Iris pigment epithelial cell (primary cell): ENCODE data around the gene DAB2.

Experiments
- DNase-seq: peaks from one replicate; pipeline ENCODE4 v3.0.0-alpha.2; 2011; ENCODE audit warnings: low read depth

Gene DAB2

GRCh38 chr5:39424736-39425637 is at the start of gene DAB2:
Gene DAB2, minus strand, starts transcription at chr5:39424980. Its CDS starts 30,660 bp downstream, at chr5:39394320.
- DNase-seq: peak; percentile 96

GRCh38 chr5:39473156-39473775 is 48.5 kb upstream of the DAB2 start:
- peak; percentile 71 for DNase-seq

GRCh38 chr5:39471836-39472508 is 47.2 kb upstream of the DAB2 start:
- no peak for DNase-seq

GRCh38 chr5:39470811-39471210 is 46.0 kb upstream of the DAB2 start:
- no peak for DNase-seq

GRCh38 chr5:39469777-39470415 is 45.1 kb upstream of the DAB2 start:
- no peak for DNase-seq

GRCh38 chr5:39469176-39469575 is 44.4 kb upstream of the DAB2 start:
- no peak for DNase-seq

GRCh38 chr5:39466846-39467245 is 42.1 kb upstream of the DAB2 start:
- no peak for DNase-seq

- no peak for DNase-seq
Measured at GRCh38 chr5:39465843-39466242, 41.1 kb upstream of the DAB2 start.

- no peak for DNase-seq
Measured at GRCh38 chr5:39465097-39465496, 40.3 kb upstream of the DAB2 start.

GRCh38 chr5:39464088-39464487 is 39.3 kb upstream of the DAB2 start:
- no peak for DNase-seq

GRCh38 chr5:39462211-39462610 is 37.4 kb upstream of the DAB2 start:
- DNase-seq: no peak

GRCh38 chr5:39461007-39461682 is 36.4 kb upstream of the DAB2 start:
- DNase-seq: no peak

- no peak for DNase-seq
Measured at GRCh38 chr5:39459907-39460306, 35.1 kb upstream of the DAB2 start.

- peak; percentile 53 for DNase-seq
Measured at GRCh38 chr5:39459071-39459470, 34.3 kb upstream of the DAB2 start.

- DNase-seq: no peak
Measured at GRCh38 chr5:39455645-39456044, 30.9 kb upstream of the DAB2 start.

- no peak for DNase-seq
Measured at GRCh38 chr5:39453606-39454005, 28.8 kb upstream of the DAB2 start.

GRCh38 chr5:39452846-39453245 is 28.1 kb upstream of the DAB2 start:
- DNase-seq: peak; percentile 87

GRCh38 chr5:39451276-39451941 is 26.6 kb upstream of the DAB2 start:
- DNase-seq: no peak

GRCh38 chr5:39450487-39450886 is 25.7 kb upstream of the DAB2 start:
- no peak for DNase-seq

GRCh38 chr5:39449591-39449990 is 24.8 kb upstream of the DAB2 start:
- no peak for DNase-seq

- DNase-seq: no peak
Measured at GRCh38 chr5:39448506-39449128, 23.8 kb upstream of the DAB2 start.
